ENCODE results near the gene RTF1.
A peak's percentile ranks its signal among the peaks of the same experiment; 100 is the strongest.
"Not testable (repeated sequence)": the region's sequence is repeated elsewhere in the genome, so short reads cannot be mapped to it uniquely, and the experiment has no call there.

Gene RTF1

GRCh38 chr15:41417418-41418195 lies 712 bp downstream of the RTF1 start:
- Mint-ChIP-seq H3K4me3 (peak overlapping the region; percentile 97 to 98), H3K27me3 (no peaks in the 10 kb centered on the region), H3K36me3 (peaks cover 8 to 13% of the 10 kb centered on the region in 2 donors), H3K27ac (peak overlapping the region; percentile 97), H3K9me3 (no peaks in the 10 kb centered on the region), H3K4me1 (peaks cover 25 to 44% of the 10 kb centered on the region in 2 donors)
- peak; percentile 50 to 54 for ATAC-seq (replicated peaks)
- DNase-seq = no peak

- DNase-seq = no peak
- peak; percentile 91 to 97 for ATAC-seq (replicated peaks)
- Mint-ChIP-seq H3K4me3 (peak overlapping the region; percentile 26 to 38), H3K4me1 (peaks cover 16 to 28% of the 10 kb centered on the region in 2 donors), H3K27ac (peak overlapping the region; percentile 15), H3K9me3 (no peaks in the 10 kb centered on the region), H3K27me3 (no peaks in the 10 kb centered on the region), H3K36me3 (peaks cover 3 to 6% of the 10 kb centered on the region in 2 donors)
These were observed 7.2 kb downstream of the RTF1 start for GRCh38 chr15:41423979-41424659.

GRCh38 chr15:41424809-41425208 lies 7.9 kb downstream of the RTF1 start:
- Mint-ChIP-seq H3K9me3 (no peaks in the 10 kb centered on the region), H3K36me3 (peaks cover 6 to 9% of the 10 kb centered on the region in 2 donors), H3K4me1 (peaks cover 22 to 34% of the 10 kb centered on the region in 2 donors), H3K27me3 (no peaks in the 10 kb centered on the region), H3K27ac (peak overlapping the region; percentile 15), H3K4me3 (no peak overlapping the region)
- no peak for DNase-seq
- ATAC-seq (replicated peaks) = peak in 1 of 2 donors; percentile 31

GRCh38 chr15:41425907-41426306 lies 9.0 kb downstream of the RTF1 start:
- not testable (repeated sequence) for H3K27ac Mint-ChIP-seq, H3K36me3 Mint-ChIP-seq, H3K4me3 Mint-ChIP-seq

GRCh38 chr15:41429003-41429890 lies 12.4 kb downstream of the RTF1 start:
- H3K27me3 Mint-ChIP-seq = no peaks in the 10 kb centered on the region
- H3K27ac Mint-ChIP-seq = peak overlapping the region; percentile 68
- no peak for DNase-seq
- H3K9me3 Mint-ChIP-seq = no peaks in the 10 kb centered on the region
- H3K36me3 Mint-ChIP-seq = peaks cover 4 to 8% of the 10 kb centered on the region in 2 donors
- H3K4me1 Mint-ChIP-seq = peaks cover 15 to 20% of the 10 kb centered on the region in 2 donors
- ATAC-seq (replicated peaks) = peak; percentile 42 to 80
- peak overlapping the region; percentile 4 to 22 for H3K4me3 Mint-ChIP-seq

More at GRCh38 chr15:41425907-41426306, 9.0 kb downstream of the RTF1 start:
- ATAC-seq (replicated peaks); DNase-seq; H3K9me3 Mint-ChIP-seq; H3K27me3 Mint-ChIP-seq: not testable (repeated sequence)
- peaks cover 19 to 26% of the 10 kb centered on the region in 2 donors for H3K4me1 Mint-ChIP-seq

GRCh38 chr15:41435037-41435786 lies 18.3 kb downstream of the RTF1 start:
- ATAC-seq (replicated peaks) (no peak), DNase-seq (no peak)
- Mint-ChIP-seq H3K27me3 (no peaks in the 10 kb centered on the region), H3K4me1 (peaks cover 2 to 7% of the 10 kb centered on the region in 2 donors), H3K27ac (peak overlapping the region; percentile 37), H3K36me3 (peaks cover 4 to 11% of the 10 kb centered on the region in 2 donors), H3K4me3 (no peak overlapping the region), H3K9me3 (no peaks in the 10 kb centered on the region)

GRCh38 chr15:41437448-41437847 lies 20.6 kb downstream of the RTF1 start:
- Mint-ChIP-seq H3K27ac (no peak overlapping the region), H3K36me3 (peaks cover 10 to 18% of the 10 kb centered on the region in 2 donors), H3K27me3 (no peaks in the 10 kb centered on the region), H3K9me3 (no peaks in the 10 kb centered on the region), H3K4me1 (peaks cover 2 to 7% of the 10 kb centered on the region in 2 donors), H3K4me3 (no peak overlapping the region)
- DNase-seq (no peak), ATAC-seq (replicated peaks) (no peak)

- no peak for DNase-seq
- Mint-ChIP-seq H3K27me3 (no peaks in the 10 kb centered on the region), H3K27ac (no peak overlapping the region)
These were observed 21.3 kb downstream of the RTF1 start for GRCh38 chr15:41438206-41438605.

GRCh38 chr15:41438745-41439144 lies 21.9 kb downstream of the RTF1 start:
- not testable (repeated sequence) for DNase-seq; H3K27ac Mint-ChIP-seq; H3K27me3 Mint-ChIP-seq; ATAC-seq (replicated peaks); H3K9me3 Mint-ChIP-seq; H3K4me3 Mint-ChIP-seq; H3K4me1 Mint-ChIP-seq
- peaks cover 17 to 25% of the 10 kb centered on the region in 2 donors for H3K36me3 Mint-ChIP-seq

More at GRCh38 chr15:41438206-41438605, 21.3 kb downstream of the RTF1 start:
- H3K36me3 Mint-ChIP-seq = peaks cover 14 to 22% of the 10 kb centered on the region in 2 donors
- peaks cover 2 to 7% of the 10 kb centered on the region in 2 donors for H3K4me1 Mint-ChIP-seq
- no peaks in the 10 kb centered on the region for H3K9me3 Mint-ChIP-seq
- H3K4me3 Mint-ChIP-seq = no peak overlapping the region
- no peak for ATAC-seq (replicated peaks)

GRCh38 chr15:41443275-41443674 lies 26.4 kb downstream of the RTF1 start:
- DNase-seq (no peak), ATAC-seq (replicated peaks) (no peak)
- peaks cover 3 to 10% of the 10 kb centered on the region in 2 donors for H3K4me1 Mint-ChIP-seq
- H3K36me3 Mint-ChIP-seq = peaks cover 25 to 29% of the 10 kb centered on the region in 2 donors
- no peak overlapping the region for H3K4me3 Mint-ChIP-seq
- no peak overlapping the region for H3K27ac Mint-ChIP-seq
- H3K9me3 Mint-ChIP-seq = no peaks in the 10 kb centered on the region
- no peaks in the 10 kb centered on the region for H3K27me3 Mint-ChIP-seq

- no peaks in the 10 kb centered on the region for H3K9me3 Mint-ChIP-seq
- no peaks in the 10 kb centered on the region for H3K27me3 Mint-ChIP-seq
- H3K27ac Mint-ChIP-seq = no peak overlapping the region
- H3K4me3 Mint-ChIP-seq = no peak overlapping the region
- no peak for ATAC-seq (replicated peaks)
- peaks cover 1 to 10% of the 10 kb centered on the region in 2 donors for H3K4me1 Mint-ChIP-seq
- no peak for DNase-seq
- H3K36me3 Mint-ChIP-seq = peaks cover 23 to 26% of the 10 kb centered on the region in 2 donors
These were observed 28.5 kb downstream of the RTF1 start for GRCh38 chr15:41445399-41445798.

GRCh38 chr15:41462084-41462795 lies 45.3 kb downstream of the RTF1 start:
- Mint-ChIP-seq H3K27ac (no peak overlapping the region), H3K4me1 (peaks cover 4 to 5% of the 10 kb centered on the region in 2 donors), H3K36me3 (peaks cover 32 to 50% of the 10 kb centered on the region in 2 donors), H3K9me3 (no peaks in the 10 kb centered on the region), H3K4me3 (no peak overlapping the region), H3K27me3 (no peaks in the 10 kb centered on the region)
- peak in 1 of 2 donors; percentile 44 for ATAC-seq (replicated peaks)
- DNase-seq = no peak

Data from stimulated activated naive B cell treated with anti-CD40 and anti-IgM and Interleukin-4, amounts not matched to agents 10 μg/mL and 1 μg/mL and 100 μg/mL, for 72 hours (primary cell).